Activated T-helper 1 cell treated with Interleukin-2 at 50 U/mL for 16 hours (primary cell): ENCODE results near the gene CUL9.
"Not testable (repeated sequence)": the region's sequence is repeated elsewhere in the genome, so short reads cannot be mapped to it uniquely, and the experiment has no call there.

Experiments used
- DNase-seq: peaks from one replicate; pipeline ENCODE4 v3.0.0-alpha.2; 2020; ENCODE audit warnings: low read depth

CUL9 gene

DNA sequence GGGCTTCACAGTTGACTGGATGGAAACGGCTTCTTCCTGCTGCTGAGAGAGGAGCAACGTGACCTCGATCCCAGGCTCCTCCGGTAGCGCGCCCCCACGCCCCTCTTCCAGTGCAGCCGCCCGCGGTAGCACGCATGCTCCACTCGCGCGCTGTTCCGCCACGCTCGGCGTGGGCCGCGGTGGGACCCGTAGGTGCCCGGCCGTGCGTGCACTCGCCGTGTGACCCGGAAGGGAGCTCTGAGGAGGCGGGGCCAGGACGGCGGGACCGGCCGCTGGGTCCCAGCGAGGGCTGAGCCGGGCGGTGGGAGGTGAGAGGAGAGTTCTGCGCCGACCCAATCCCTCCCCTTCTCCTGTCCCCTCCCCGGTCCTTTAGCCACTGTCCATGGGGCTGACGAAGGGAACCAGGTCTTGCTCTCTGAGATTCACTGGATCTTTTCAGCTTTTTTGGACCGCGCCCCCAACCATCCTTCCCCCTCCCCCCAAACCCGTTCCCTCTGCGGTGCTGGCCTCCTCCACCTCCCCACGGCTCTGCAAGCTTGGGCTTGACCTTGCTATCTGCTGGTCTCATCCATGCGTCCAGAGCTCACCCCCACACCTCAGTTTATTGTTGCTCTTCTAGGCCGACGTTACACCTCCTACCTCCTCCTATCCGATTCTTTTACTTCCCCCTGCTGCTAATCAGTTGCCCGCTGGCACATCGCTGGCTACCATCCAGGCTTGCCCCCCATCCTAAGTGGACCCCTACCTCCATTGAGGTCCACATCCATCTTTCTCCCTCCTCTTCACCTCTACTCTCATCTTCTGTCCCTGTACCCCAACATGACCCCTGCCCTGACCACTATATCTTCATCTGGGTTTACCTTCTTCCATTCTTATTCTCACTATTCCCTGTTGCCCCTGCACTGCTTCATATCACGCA lies at the start of gene CUL9:
CUL9 (plus strand) TSS at position 255 of the 919 bp plus-strand sequence. CDS start 2,115 bp downstream, outside the sequence.
- DNase-seq, result peak; percentile 72

DNA sequence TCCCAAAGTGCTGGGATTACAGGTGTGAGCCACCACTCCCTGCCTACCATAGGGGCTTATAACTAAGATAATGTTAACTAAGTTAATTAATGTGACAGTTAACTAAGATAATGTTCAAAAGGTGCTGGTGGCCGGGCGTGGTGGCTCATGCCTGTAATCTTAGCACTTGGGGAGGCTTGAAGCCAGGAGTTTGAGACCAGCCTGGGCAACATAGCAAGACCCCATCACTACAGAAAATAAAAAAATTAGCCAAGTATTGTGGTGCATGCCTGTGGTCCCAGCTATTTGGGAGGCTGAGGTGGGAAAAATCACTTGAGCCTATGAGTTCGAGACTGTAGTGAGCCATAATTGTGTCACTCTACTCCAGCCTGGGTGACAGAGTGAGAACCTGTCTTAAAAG lies 43.7 kb upstream of the CUL9 start:
- DNase-seq, result no peak

DNA sequence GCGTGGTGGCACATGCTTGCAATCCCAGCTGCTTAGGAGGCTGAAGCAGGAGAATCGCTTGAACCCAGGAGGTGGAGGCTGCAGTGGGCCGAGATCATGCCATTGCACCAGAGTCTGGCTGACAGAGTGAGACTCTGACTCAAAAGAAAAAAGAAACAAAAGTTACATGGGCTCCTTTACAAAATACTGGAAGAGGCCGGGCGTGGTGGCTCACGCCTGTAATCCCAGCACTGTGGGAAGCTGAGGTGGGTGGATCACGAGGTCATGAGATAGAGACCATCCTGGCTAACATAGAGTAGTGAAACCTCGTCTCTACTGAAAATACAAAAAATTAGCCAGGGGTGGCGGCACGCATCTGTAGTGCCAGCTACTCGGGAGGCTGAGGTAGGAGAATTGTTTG lies 42.0 kb upstream of the CUL9 start:
- not testable (repeated sequence) for DNase-seq

DNA sequence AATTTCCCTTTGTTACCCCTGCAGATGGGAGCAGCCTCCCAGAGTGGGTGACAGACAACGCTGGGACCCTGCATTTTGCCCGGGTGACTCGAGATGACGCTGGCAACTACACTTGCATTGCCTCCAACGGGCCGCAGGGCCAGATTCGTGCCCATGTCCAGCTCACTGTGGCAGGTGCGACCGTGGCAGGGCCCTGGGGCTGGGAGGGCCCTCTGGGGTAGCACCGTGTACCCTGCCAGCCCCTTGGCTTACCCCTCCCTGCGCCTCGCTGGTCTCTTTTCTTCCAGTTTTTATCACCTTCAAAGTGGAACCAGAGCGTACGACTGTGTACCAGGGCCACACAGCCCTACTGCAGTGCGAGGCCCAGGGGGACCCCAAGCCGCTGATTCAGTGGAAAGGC lies 40.4 kb upstream of the CUL9 start:
- no peak for DNase-seq

DNA sequence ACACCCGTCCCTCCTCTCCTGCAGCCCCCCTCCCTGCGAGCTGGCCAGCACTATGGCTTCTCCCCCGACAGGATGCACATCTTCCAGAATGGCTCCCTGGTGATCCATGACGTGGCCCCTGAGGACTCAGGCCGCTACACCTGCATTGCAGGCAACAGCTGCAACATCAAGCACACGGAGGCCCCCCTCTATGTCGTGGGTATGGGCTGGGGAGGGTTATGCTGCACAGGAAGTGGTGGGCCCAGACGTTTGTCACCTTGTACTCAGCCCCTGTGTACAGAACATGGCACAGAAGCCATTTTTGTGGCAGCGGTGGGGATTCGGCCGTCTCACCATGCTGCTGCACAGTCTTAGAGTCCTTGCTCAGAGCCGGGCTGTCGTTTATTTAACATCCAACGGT lies 39.9 kb upstream of the CUL9 start:
- DNase-seq, result no peak

DNA sequence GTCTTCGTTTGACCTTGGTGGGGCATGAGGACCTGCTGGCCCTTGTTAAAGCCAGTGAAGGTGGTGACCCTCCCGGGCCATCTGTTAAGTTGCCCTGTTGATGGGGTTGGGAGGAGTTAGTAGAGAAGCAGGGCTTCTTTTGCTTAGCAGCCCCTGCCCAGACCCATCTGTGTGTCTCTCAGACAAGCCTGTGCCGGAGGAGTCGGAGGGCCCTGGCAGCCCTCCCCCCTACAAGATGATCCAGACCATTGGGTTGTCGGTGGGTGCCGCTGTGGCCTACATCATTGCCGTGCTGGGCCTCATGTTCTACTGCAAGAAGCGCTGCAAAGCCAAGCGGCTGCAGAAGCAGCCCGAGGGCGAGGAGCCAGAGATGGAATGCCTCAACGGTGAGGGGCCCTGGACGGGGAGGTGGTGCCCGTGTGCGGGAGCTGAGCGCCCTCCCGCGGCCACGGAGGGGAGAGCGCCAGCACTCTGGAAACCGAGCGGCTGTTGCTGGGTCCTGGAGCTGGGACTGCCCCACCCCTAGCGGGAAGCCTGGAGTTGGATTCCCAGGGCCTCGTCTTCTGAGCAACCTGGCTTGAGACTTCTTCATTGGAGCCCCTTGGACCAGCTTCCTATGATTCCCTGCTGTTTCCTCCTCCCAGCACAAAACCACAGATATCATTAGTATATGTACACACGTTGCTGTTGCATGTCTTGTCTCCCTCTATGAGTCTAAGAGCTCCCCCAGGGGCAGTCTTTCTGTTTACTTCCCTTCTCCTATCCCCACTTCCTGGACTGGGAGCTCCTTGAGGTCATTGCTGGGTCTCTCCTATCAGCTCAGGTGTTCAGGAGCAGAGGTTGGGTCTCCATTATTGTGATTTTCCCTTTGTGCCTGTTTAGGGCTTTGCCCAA lies 38.5 kb upstream of the CUL9 start:
- DNase-seq, result peak; percentile 65

DNA sequence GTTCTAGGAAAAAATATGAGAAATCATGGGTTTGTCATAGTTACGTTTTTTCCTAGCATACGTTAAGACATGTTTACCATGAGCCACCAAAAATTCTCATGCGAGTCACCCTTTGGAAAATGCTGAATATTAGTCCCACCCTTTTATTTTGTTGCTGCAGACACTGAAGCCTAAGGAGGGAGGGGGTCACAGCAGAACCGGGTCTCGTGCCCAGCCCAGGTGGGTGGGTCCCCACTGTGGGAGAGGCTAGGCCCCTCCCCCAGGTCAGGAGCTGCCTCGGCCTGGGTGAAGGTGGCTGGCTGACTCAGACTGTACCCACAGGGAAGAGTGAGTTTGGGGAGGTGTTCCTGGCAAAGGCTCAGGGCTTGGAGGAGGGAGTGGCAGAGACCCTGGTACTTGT lies 37.1 kb upstream of the CUL9 start:
- no peak for DNase-seq

DNA sequence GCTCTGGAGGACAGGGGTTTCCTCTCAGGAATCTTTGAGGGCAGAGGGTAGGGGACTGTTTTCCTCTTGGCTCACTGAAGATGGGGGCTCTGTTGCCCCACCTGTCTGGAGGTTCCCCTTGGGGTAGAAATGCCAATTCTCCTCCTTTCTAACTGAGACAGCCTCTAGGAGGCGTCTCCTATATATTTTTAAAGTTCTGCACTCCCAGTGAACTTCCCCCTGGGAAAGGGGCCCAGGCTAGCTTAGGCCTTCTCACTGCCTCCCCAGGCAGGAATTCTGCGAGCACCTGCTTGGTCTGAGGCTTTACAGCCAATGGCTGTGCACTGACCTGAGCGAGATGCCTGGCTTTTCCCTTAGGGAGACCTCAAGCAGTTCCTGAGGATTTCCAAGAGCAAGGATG lies 35.7 kb upstream of the CUL9 start:
- DNase-seq, result no peak

DNA sequence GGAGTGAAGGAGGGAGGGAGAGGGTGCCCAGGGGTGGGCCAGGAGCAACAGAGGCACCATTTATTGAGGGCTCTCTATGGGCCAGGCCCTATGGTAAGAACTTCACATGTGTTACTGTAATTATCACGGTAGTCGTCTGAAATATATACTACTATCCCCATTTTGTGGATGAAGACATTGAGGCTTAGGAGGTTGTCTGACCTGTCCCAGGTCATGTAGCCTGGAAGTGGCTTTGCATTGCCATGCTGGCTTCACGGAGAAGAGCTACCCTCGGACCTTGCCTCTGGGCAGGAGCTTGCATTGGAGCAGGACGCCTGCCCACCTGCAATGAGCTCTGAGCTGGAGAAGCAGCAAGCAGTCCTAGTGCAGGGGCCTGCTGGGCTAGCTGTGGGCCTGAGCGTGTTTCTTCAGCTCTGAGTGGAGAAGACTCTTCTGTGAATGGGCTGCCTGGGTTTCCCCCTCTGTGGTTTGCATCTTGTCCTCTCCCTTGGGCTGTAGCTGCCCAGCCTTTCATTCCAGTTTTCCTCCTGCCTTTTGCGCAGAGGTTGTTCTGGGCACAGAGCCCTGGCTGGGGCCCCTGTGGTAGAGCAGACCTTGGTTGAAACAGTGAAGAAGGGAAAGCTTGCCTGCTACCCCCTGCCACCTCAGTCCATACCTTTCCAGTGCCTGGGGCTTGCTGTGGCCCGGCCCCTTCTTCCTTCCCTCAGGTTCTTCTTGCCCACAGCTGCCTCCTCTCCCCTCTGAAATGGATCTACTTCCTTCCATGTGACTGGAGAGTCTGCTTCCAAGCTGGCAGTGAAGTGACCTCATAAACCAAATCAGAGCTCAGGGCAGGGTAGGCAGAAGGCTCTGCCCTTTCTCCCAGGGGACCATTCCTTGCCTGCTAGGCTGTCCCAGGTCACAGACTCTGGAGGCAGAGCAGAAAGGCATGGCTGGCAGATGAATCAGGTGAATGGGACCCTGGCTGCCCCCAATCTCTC lies 35.0 kb upstream of the CUL9 start:
- DNase-seq, result no peak

DNA sequence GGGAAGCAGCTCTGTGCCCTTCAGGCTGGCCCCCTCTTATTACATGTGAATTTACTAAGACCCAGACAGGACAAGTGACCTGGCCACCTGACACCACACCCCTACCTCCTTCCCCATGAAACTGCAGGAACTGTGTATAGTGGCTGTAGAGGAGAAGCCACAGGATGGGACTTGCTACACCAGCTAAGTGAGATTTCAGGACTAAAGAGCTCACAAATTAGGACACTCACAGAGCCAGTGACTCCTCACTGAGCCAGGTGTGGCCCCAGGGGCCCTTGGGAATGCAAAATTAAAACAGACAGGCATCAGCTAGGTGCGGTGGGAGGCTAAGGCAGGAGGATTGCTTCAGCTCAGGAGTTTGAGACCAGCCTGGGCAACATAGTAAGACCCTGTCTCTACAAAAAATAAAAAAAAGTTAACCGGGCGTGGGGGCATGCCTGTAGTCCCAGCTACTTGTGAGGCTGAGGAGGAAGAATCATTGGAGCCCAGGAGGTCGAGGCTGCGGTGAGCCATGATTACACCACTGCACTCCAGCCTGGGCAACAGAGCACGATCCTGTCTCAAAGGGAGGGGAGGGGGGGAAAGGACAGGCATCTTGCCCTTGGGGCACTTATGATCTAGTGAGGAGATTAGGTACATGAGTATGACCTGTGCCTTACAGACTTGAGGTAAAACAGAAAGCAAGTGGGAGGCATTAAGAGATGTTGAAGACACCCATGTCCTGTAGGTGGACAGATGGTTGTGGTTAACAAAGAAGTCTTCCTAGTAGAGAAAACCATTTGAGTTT lies 34.1 kb upstream of the CUL9 start:
- no peak for DNase-seq

DNA sequence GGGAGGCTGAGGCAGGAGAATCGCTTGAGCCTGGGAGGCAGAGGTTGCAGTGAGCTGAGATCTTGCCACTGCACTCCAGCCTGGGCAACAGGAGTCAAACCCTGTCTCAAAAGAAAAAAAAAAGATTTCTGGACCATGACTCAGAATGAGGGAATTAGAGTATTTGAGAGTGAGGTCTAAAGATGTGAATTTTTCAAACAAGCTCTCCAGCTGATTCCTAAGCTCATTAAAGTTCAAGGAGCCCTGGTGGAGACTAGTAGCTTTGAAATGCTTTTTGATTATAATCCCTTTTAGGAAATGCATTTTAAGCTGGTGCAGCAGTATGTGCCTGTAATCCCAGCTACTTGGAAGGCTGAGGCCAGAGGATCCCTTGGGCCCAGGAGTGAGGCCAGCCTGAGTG lies 32.7 kb upstream of the CUL9 start:
- DNase-seq, result no peak

DNA sequence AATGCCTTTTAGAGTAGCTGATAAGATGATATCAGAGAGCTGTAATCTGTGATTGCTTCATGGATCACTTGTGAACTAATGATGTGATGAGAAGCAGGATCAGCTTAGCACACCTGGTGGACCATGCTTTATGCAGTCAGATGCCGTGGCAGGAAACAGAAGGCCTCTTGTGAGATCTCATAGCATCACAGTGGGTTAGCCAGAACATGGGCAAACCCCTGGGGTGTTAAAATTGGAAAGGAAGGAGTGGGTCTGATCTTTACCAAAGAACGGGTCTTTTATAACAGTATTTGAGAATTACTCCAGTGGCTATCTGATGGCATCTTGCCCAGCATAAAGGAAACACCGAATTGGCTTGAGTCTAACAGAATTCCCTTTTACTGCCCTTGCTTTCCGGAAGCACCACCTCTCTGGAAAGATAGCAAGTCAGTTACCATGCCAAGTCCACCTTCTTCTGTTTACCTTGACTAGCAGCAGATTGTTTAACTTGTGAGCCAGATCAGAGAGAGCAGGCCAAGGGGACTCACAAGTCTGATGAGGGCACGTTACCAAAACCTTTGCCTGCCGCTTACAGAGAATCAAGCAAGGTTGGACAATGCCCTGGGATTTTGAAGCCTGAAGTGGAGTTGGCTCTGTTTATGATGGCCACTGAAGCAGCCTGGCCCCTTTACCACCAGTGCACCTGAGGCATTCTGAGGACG lies 31.8 kb upstream of the CUL9 start:
- DNase-seq, result no peak

DNA sequence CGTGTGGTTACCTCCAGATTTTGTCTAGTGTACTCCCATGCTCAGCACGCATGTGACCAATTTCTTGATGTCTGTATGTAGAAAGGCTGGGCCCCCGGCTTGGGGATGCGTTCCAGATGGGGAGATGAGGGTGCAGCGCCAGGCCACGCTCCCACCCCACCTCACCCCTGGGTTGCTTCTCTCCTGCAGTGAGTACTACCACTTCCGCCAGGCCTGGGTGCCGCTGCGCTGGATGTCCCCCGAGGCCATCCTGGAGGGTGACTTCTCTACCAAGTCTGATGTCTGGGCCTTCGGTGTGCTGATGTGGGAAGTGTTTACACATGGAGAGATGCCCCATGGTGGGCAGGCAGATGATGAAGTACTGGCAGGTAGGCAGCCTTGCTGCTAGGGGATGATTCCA lies 22.4 kb upstream of the CUL9 start:
- no peak for DNase-seq

DNA sequence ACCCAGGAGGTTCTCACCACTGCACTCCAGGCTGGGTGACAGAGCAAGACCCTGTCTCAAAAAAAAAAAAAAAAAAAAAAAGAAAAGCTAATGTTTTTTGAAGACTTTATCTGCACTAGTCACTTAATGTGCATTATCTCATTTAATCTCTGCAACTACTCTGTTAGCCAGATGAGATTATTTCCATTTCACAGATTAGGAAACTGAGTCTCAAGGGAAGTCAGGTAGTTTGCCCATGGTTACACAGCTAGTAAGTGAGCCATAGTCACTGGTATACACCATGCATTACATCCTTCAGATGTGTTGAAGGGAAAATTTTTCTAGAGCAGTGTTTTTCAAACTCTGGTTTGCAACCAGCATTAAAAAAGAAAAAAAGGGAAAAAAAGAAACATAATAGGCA lies 18.1 kb upstream of the CUL9 start:
- no peak for DNase-seq

DNA sequence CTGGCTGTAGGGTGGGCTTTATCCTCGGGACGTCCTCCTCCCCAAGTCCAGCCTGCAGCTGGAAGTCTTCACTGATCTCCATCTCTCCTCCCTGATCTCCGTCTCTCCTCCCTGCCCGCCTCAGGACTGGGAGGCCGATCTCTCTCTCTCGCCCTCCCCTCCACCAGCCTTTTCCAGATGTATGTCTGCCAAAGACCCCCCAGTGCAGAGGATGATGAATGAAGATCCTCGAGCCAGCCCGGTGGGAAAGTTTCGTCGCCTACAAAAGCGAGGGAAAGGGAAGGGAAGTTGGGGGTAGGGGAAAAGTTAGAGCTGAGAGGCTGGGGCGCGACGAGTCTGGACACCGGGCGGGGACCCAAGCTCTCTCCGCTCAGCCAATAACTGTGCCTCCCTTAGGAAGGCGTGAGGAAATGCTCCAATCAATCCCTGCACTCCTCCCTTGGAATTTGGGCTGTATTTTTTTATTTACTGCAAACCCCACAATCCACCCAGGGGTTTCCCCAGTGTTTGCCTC lies 11.5 kb upstream of the CUL9 start:
- DNase-seq, result no peak

DNA sequence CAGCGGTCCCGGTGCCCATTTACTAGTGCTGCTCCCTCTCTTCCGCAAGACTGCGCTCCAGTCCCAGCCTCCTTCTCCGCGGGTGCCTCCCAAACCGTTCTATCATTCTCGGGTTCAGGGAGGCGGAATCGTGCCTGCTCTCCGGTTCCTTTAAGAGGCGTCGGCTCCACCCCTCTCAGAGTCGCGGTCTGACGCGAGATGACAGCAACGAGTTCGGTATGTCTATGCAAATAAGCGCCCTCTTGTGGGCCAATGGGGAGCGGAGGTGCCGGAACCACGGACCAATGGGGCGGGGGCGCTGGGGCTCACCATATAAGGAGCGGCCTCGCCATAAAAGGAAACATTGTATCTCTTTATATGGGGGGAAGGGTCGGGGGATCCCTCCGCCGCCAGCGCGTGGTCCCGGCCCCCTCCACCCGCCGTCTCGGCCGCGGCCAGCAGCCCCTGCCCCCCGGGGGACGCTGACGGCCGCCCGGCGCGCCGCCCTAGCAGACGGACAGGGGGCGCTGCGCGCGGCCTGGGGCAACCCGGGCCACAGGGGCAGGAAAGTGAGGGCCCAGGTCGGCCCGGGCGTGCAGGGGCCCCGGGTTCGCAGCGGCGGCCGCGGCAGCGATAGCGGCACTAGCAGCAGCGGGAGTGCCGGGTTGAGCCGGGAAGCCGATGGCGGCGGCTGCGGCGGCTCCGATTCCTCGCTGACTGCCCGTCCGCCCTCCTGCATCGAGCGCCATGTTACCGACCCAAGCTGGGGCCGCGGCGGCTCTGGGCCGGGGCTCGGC lies 10.9 kb upstream of the CUL9 start, which contains the start of gene SRF:
SRF (plus strand) TSS at position 339 of the 776 bp plus-strand sequence; CDS start at position 727, 388 bp downstream.
- DNase-seq, result peak; percentile 96

DNA sequence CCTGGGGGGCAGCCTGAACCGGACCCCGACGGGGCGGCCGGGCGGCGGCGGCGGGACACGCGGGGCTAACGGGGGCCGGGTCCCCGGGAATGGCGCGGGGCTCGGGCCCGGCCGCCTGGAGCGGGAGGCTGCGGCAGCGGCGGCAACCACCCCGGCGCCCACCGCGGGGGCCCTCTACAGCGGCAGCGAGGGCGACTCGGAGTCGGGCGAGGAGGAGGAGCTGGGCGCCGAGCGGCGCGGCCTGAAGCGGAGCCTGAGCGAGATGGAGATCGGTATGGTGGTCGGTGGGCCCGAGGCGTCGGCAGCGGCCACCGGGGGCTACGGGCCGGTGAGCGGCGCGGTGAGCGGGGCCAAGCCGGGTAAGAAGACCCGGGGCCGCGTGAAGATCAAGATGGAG lies 10.3 kb upstream of the CUL9 start:
- no peak for DNase-seq

DNA sequence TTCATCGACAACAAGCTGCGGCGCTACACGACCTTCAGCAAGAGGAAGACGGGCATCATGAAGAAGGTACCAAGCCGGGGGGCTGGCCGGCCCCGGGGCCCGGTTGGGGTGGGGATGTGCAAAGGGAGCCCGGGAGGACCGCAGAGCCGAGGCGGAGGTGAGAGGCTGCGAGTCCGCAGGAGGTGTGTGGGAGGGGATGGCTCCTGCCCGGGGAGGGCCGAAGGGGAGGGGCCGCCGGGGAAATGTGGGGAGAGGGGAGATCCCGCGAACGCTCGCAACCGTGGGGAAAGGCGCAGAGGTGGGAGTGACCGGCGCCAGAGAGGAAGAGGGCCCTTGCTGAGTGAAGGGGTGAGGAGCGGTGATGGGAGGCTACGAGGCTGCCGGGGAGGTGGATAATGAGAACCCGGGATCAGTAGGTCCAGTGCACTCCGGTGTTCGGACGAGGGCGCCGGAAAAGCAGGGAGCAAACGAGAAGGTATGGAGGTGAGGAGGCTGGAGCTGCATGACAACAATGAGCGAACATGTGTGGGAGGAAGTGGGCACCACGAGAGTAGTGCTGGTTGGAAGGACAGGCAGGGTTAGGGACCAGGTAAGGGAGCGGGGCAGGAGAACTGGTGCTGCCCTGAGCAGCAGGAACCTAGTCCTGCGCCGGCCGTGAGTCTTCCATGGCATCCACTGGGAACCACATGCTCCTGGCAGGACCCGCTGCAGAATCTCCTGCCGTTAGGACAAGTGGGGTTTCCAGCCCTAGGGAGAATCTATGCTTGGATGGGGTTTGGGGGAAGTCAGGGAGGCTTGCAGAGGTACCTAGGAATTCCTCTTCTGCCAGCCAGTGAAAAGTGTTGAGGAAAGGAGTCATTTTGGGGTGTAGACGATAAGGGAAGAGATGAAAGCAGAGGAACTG lies 9.6 kb upstream of the CUL9 start:
- peak; percentile 38 for DNase-seq
